GM23338 (cell line): ENCODE data around the gene CPLX1. TPM values are rescaled to one million over a fixed set of nuclear protein-coding genes. Genes with fewer than 3 reads are reported as not detected.

ENCODE experiments used
- ATAC-seq: fragments of 200-7000 bp; cut with Tn5 transposase; 3 replicates; pipeline ENCODE4 v1.9.1; 2020
- DNase-seq: peaks from one replicate; pipeline ENCODE4 v3.0.0-alpha.2; 2015; ENCODE audit warnings: low spot score
- H2AFZ ChIP-seq: fragments of 200-600 bp; sonication (generic); 2 replicates; pipeline ENCODE4 v1.8.0; 2016; ENCODE audit warnings: antibody characterized with exemption, mild to moderate bottlenecking, moderate library complexity
- H3F3A ChIP-seq: fragments of 200-600 bp; sonication (generic); replicated peaks from 2 replicates; pipeline ENCODE4 v1.8.0; 2017; ENCODE audit warnings: antibody characterized with exemption, mixed run types, low read depth
- H3K27ac ChIP-seq: fragments of 200-600 bp; sonication (generic); 2 replicates; pipeline ENCODE4 v1.6.1; 2016; ENCODE audit warnings: low read depth
- H3K27me3 ChIP-seq: fragments of 200-600 bp; sonication (generic); 2 replicates; pipeline ENCODE4 v1.8.0; 2016; ENCODE audit warnings: mild to moderate bottlenecking, mixed run types, moderate library complexity; ENCODE audit not compliant: insufficient read depth
- H3K36me3 ChIP-seq: fragments of 200-600 bp; sonication (generic); 2 replicates; pipeline ENCODE4 v1.8.0; 2016; ENCODE audit warnings: mild to moderate bottlenecking; ENCODE audit not compliant: insufficient read depth
- H3K4me1 ChIP-seq: fragments of 200-600 bp; sonication (generic); 2 replicates; pipeline ENCODE4 v1.8.0; 2016; ENCODE audit warnings: mild to moderate bottlenecking, moderate library complexity; ENCODE audit not compliant: insufficient read depth
- H3K4me2 ChIP-seq: fragments of 200-600 bp; sonication (generic); 2 replicates; pipeline ENCODE4 v1.7.1; 2017; ENCODE audit warnings: mixed run types
- H3K4me3 ChIP-seq: fragments of 200-600 bp; sonication (generic); 2 replicates; pipeline ENCODE4 v1.6.1; 2016; ENCODE audit warnings: mixed run types
- H3K79me2 ChIP-seq: fragments of 200-600 bp; sonication (generic); replicated peaks from 2 replicates; pipeline ENCODE4 v1.8.0; 2017; ENCODE audit warnings: mild to moderate bottlenecking; ENCODE audit not compliant: insufficient read depth
- H3K9me2 ChIP-seq: fragments of 200-600 bp; sonication (generic); 2 replicates; pipeline ENCODE4 v1.8.0; 2017; ENCODE audit not compliant: insufficient read depth
- H4K20me1 ChIP-seq: fragments of 200-600 bp; sonication (generic); replicated peaks from 2 replicates; pipeline ENCODE4 v1.8.0; 2017; ENCODE audit warnings: mild to moderate bottlenecking; ENCODE audit not compliant: insufficient read depth
- H3K27ac Mint-ChIP-seq: 2 replicates; pipeline ENCODE4 v1.8.0; 2020; ENCODE audit warnings: inconsistent platforms, mild to moderate bottlenecking, moderate library complexity, mixed read lengths
- H3K27me3 Mint-ChIP-seq: 3 replicates; pipeline ENCODE4 v1.8.0; 2022; ENCODE audit warnings: low read depth, mild to moderate bottlenecking, moderate library complexity, mixed read lengths, inconsistent platforms; ENCODE audit not compliant: insufficient read depth, poor library complexity
- H3K36me3 Mint-ChIP-seq: 3 replicates; pipeline ENCODE4 v1.8.0; 2021; ENCODE audit warnings: low read depth, mild to moderate bottlenecking, inconsistent platforms, moderate library complexity, mixed read lengths
- H3K4me1 Mint-ChIP-seq: 3 replicates; pipeline ENCODE4 v1.8.0; 2020; ENCODE audit warnings: mild to moderate bottlenecking, inconsistent platforms, mixed read lengths
- H3K4me3 Mint-ChIP-seq: 3 replicates; pipeline ENCODE4 v1.8.0; 2021; ENCODE audit warnings: moderate library complexity, mild to moderate bottlenecking, inconsistent platforms, mixed read lengths
- H3K9me3 Mint-ChIP-seq: 3 replicates; pipeline ENCODE4 v1.8.0; 2020; ENCODE audit warnings: moderate library complexity, mild to moderate bottlenecking, inconsistent platforms, mixed read lengths
- CREB1 ChIP-seq: fragments of 250-450 bp; sonication (Bioruptor Pico); IDR thresholded peaks from 2 replicates; pipeline ENCODE4 v1.5.0; 2020; ENCODE audit warnings: low read depth, mild to moderate bottlenecking, moderate library complexity
- CTCF ChIP-seq, 2 experiments: fragments of 200-600 bp in 1 of 2; sonication (generic) in 1 of 2; conservative IDR thresholded peaks; 2 replicates each; pipeline versions ENCODE4 v1.5.1 to v1.6.1; 2016 to 2017; ENCODE audit warnings: antibody characterized with exemption in 2 of 2, low read depth in 2 of 2, mild to moderate bottlenecking in 2 of 2, moderate library complexity in 1 of 2
- EZH2 ChIP-seq: fragments of 200-600 bp; sonication (generic); IDR thresholded peaks from one replicate; pipeline ENCODE4 v1.8.0; 2017; ENCODE audit warnings: antibody characterized with exemption, mild to moderate bottlenecking, low read depth; ENCODE audit not compliant: unreplicated experiment
- EZH2phosphoT487 ChIP-seq: fragments of 200-600 bp; sonication (generic); IDR thresholded peaks from one replicate; pipeline ENCODE4 v1.8.1; 2018; ENCODE audit warnings: antibody characterized with exemption; ENCODE audit not compliant: unreplicated experiment
- JUNB ChIP-seq: IDR thresholded peaks from one replicate; pipeline ENCODE4 v1.6.1; 2016; ENCODE audit warnings: antibody characterized with exemption; ENCODE audit not compliant: unreplicated experiment
- NANOG ChIP-seq: IDR thresholded peaks from 2 replicates; pipeline ENCODE4 v1.6.1; 2016; ENCODE audit warnings: antibody characterized with exemption, borderline replicate concordance
- POLR2AphosphoS5 ChIP-seq: IDR thresholded peaks from 2 replicates; pipeline ENCODE4 v1.6.1; 2016; ENCODE audit warnings: antibody characterized with exemption, low read depth
- STAT1 ChIP-seq: IDR thresholded peaks from one replicate; pipeline ENCODE4 v1.6.1; 2016; ENCODE audit warnings: antibody characterized with exemption; ENCODE audit not compliant: unreplicated experiment
- ZNF114 ChIP-seq: fragments of 250-450 bp; sonication (Bioruptor Pico); IDR thresholded peaks from 2 replicates; pipeline ENCODE4 v1.5.0; 2020; ENCODE audit warnings: mild to moderate bottlenecking, moderate library complexity
- ZNF331 ChIP-seq: fragments of 250-450 bp; sonication (Bioruptor Pico); IDR thresholded peaks from 2 replicates; pipeline ENCODE4 v1.5.0; 2020; ENCODE audit warnings: low read depth, mild to moderate bottlenecking, moderate library complexity
- polyA plus RNA-seq: library from polyadenylated mRNA; unstranded; fragments of >200 nt; fragmentation: Nextera tagmentation; extraction: Ambion mirVana; gene quantifications from 2 replicates; pipeline ENCODE4 v1.2.1, GENCODE V29; 2016
- total RNA-seq: library from RNA; depleted of rRNA; stranded (reverse); fragments of >200 nt; shearing (Covaris generic); gene quantifications from 2 replicates; pipeline ENCODE4 v1.2.3, GENCODE V29; 2014
- TF ChIP-seq, protein P1 (sequence below): fragments of 250-450 bp; sonication (Bioruptor Pico); IDR thresholded peaks from 2 replicates; pipeline ENCODE4 v1.5.0; 2020; ENCODE audit warnings: mild to moderate bottlenecking, moderate library complexity
- TF ChIP-seq, protein P2 (sequence below): IDR thresholded peaks from one replicate; pipeline ENCODE4 v1.6.1; 2018; ENCODE audit warnings: antibody characterized with exemption; ENCODE audit not compliant: unreplicated experiment
- TF ChIP-seq, protein P3 (sequence below): IDR thresholded peaks from 2 replicates; pipeline ENCODE4 v1.6.1; 2016; ENCODE audit warnings: antibody characterized with exemption

Gene CPLX1
- total and polyA plus RNA-seq, 2 experiments from 2014 or later, result 0.86 to 0.97 TPM

- H4K20me1 ChIP-seq, result no peaks in the 10 kb centered on the region
- H3K4me3 Mint-ChIP-seq, result no peak overlapping the region
- peaks cover 27% of the 10 kb centered on the region for H3K4me1 ChIP-seq
- H3K79me2 ChIP-seq, result no peaks in the 10 kb centered on the region
- no peak overlapping the region for H2AFZ ChIP-seq
- H3K36me3 Mint-ChIP-seq, result no peaks in the 10 kb centered on the region; the same call in 2 of the 3 replicates
- ATAC-seq (no peak), DNase-seq (no peak)
- H3K27me3 ChIP-seq, result peaks cover 63% of the 10 kb centered on the region
- H3K36me3 ChIP-seq, result no peaks in the 10 kb centered on the region
- no peak overlapping the region for H3K27ac ChIP-seq
- H3K4me2 ChIP-seq, result no peak overlapping the region
- H3K9me2 ChIP-seq, result no peaks in the 10 kb centered on the region
- peaks cover 59% of the 10 kb centered on the region for H3K27me3 Mint-ChIP-seq
- peaks cover 33% of the 10 kb centered on the region for H3K4me1 Mint-ChIP-seq
- H3K9me3 Mint-ChIP-seq, result no peaks in the 10 kb centered on the region; the same call in 2 of the 3 replicates
- H3K27ac Mint-ChIP-seq, result no peak overlapping the region
- no peak overlapping the region for H3K4me3 ChIP-seq
- TF ChIP-seq, protein P1, sequence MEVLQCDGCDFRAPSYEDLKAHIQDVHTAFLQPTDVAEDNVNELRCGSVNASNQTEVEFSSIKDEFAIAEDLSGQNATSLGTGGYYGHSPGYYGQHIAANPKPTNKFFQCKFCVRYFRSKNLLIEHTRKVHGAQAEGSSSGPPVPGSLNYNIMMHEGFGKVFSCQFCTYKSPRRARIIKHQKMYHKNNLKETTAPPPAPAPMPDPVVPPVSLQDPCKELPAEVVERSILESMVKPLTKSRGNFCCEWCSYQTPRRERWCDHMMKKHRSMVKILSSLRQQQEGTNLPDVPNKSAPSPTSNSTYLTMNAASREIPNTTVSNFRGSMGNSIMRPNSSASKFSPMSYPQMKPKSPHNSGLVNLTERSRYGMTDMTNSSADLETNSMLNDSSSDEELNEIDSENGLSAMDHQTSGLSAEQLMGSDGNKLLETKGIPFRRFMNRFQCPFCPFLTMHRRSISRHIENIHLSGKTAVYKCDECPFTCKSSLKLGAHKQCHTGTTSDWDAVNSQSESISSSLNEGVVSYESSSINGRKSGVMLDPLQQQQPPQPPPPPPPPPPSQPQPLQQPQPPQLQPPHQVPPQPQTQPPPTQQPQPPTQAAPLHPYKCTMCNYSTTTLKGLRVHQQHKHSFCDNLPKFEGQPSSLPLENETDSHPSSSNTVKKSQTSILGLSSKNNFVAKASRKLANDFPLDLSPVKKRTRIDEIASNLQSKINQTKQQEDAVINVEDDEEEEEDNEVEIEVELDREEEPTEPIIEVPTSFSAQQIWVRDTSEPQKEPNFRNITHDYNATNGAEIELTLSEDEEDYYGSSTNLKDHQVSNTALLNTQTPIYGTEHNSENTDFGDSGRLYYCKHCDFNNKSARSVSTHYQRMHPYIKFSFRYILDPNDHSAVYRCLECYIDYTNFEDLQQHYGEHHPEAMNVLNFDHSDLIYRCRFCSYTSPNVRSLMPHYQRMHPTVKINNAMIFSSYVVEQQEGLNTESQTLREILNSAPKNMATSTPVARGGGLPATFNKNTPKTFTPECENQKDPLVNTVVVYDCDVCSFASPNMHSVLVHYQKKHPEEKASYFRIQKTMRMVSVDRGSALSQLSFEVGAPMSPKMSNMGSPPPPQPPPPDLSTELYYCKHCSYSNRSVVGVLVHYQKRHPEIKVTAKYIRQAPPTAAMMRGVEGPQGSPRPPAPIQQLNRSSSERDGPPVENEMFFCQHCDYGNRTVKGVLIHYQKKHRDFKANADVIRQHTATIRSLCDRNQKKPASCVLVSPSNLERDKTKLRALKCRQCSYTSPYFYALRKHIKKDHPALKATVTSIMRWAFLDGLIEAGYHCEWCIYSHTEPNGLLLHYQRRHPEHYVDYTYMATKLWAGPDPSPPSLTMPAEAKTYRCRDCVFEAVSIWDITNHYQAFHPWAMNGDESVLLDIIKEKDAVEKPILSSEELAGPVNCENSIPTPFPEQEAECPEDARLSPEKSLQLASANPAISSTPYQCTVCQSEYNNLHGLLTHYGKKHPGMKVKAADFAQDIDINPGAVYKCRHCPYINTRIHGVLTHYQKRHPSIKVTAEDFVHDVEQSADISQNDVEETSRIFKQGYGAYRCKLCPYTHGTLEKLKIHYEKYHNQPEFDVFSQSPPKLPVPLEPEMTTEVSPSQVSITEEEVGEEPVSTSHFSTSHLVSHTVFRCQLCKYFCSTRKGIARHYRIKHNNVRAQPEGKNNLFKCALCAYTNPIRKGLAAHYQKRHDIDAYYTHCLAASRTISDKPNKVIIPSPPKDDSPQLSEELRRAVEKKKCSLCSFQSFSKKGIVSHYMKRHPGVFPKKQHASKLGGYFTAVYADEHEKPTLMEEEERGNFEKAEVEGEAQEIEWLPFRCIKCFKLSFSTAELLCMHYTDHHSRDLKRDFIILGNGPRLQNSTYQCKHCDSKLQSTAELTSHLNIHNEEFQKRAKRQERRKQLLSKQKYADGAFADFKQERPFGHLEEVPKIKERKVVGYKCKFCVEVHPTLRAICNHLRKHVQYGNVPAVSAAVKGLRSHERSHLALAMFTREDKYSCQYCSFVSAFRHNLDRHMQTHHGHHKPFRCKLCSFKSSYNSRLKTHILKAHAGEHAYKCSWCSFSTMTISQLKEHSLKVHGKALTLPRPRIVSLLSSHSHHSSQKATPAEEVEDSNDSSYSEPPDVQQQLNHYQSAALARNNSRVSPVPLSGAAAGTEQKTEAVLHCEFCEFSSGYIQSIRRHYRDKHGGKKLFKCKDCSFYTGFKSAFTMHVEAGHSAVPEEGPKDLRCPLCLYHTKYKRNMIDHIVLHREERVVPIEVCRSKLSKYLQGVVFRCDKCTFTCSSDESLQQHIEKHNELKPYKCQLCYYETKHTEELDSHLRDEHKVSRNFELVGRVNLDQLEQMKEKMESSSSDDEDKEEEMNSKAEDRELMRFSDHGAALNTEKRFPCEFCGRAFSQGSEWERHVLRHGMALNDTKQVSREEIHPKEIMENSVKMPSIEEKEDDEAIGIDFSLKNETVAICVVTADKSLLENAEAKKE (CRISPR knock-in tag), result no peak
- no peak for TF ChIP-seq JUNB
- TF ChIP-seq EZH2, result no peak
- TF ChIP-seq, protein P2, sequence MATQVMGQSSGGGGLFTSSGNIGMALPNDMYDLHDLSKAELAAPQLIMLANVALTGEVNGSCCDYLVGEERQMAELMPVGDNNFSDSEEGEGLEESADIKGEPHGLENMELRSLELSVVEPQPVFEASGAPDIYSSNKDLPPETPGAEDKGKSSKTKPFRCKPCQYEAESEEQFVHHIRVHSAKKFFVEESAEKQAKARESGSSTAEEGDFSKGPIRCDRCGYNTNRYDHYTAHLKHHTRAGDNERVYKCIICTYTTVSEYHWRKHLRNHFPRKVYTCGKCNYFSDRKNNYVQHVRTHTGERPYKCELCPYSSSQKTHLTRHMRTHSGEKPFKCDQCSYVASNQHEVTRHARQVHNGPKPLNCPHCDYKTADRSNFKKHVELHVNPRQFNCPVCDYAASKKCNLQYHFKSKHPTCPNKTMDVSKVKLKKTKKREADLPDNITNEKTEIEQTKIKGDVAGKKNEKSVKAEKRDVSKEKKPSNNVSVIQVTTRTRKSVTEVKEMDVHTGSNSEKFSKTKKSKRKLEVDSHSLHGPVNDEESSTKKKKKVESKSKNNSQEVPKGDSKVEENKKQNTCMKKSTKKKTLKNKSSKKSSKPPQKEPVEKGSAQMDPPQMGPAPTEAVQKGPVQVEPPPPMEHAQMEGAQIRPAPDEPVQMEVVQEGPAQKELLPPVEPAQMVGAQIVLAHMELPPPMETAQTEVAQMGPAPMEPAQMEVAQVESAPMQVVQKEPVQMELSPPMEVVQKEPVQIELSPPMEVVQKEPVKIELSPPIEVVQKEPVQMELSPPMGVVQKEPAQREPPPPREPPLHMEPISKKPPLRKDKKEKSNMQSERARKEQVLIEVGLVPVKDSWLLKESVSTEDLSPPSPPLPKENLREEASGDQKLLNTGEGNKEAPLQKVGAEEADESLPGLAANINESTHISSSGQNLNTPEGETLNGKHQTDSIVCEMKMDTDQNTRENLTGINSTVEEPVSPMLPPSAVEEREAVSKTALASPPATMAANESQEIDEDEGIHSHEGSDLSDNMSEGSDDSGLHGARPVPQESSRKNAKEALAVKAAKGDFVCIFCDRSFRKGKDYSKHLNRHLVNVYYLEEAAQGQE, result no peak
- no peak for TF ChIP-seq STAT1
- TF ChIP-seq NANOG, result no peak
- no peak for TF ChIP-seq CTCF (conservative IDR thresholded peaks at IDR 0.05; ENCODE audit: low read depth in 2 of 2)
- TF ChIP-seq ZNF331 (CRISPR knock-in tag), result no peak
- no peak for TF ChIP-seq CREB1 (CRISPR knock-in tag)
- TF ChIP-seq, protein P3, sequence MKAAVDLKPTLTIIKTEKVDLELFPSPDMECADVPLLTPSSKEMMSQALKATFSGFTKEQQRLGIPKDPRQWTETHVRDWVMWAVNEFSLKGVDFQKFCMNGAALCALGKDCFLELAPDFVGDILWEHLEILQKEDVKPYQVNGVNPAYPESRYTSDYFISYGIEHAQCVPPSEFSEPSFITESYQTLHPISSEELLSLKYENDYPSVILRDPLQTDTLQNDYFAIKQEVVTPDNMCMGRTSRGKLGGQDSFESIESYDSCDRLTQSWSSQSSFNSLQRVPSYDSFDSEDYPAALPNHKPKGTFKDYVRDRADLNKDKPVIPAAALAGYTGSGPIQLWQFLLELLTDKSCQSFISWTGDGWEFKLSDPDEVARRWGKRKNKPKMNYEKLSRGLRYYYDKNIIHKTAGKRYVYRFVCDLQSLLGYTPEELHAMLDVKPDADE, result no peak
- no peak for TF ChIP-seq EZH2phosphoT487
- TF ChIP-seq POLR2AphosphoS5, result no peak
- no peak for TF ChIP-seq ZNF114 (CRISPR knock-in tag)
- H3F3A ChIP-seq, result peaks cover 9% of the 10 kb centered on the region; the same call in 1 of the 2 replicates
Measured at GRCh38 chr4:789571-790465, 36.1 kb downstream of the CPLX1 start.
